K562 (cell line): ENCODE measurements around the gene CCSER2. TPM values are rescaled to one million over a fixed set of nuclear protein-coding genes. Genes with fewer than 3 reads are reported as not detected.

ENCODE experiments used
- CBX5 ChIP-seq: IDR thresholded peaks from 2 replicates; pipeline ENCODE4 v1.6.1; 2014; ENCODE audit warnings: low read depth, borderline replicate concordance
- CBX8 ChIP-seq: fragments of 200-600 bp; sonication (generic); IDR thresholded peaks from 2 replicates; pipeline ENCODE4 v1.6.1; 2012; ENCODE audit warnings: borderline replicate concordance, mixed run types, low read depth, mild to moderate bottlenecking, moderate library complexity, mixed read lengths, low read length, control low read depth, inconsistent platforms; ENCODE audit not compliant: poor library complexity, severe bottlenecking; ENCODE audit errors: extremely low read depth
- CHD7 ChIP-seq: fragments of 200-600 bp; sonication (generic); IDR thresholded peaks from one replicate; pipeline ENCODE4 v1.6.1; 2012; ENCODE audit warnings: mild to moderate bottlenecking, low read depth, low read length, inconsistent platforms
- CXXC5 ChIP-seq: fragments of 250-450 bp; sonication (Bioruptor Pico); IDR thresholded peaks from 2 replicates; pipeline ENCODE4 v1.8.0; 2022; ENCODE audit warnings: inconsistent platforms, mild to moderate bottlenecking, moderate library complexity
- FOSL1 ChIP-seq: fragments of 200-800 bp; sonication (Bioruptor generic); conservative IDR thresholded peaks from 2 replicates; pipeline ENCODE4 v1.6.1; 2016; ENCODE audit warnings: missing genetic modification characterization, missing compliant biosample characterization
- ILF3 ChIP-seq: fragments of 450-650 bp; IDR thresholded peaks from 2 replicates; pipeline ENCODE4 v1.6.1; 2018; ENCODE audit warnings: antibody characterized with exemption, mild to moderate bottlenecking, moderate library complexity, borderline replicate concordance
- NR2C2 ChIP-seq, 2 experiments: fragments of 200-800 bp in 1 of 2; sonication (Bioruptor generic) in 1 of 2; sonication (generic) in 1 of 2; formaldehyde crosslinking in 1 of 2; IDR thresholded peaks; 2 replicates each; pipeline versions ENCODE4 v1.6.1 to v1.8.0; 2016 to 2022; ENCODE audit warnings: mild to moderate bottlenecking in 1 of 2, missing compliant biosample characterization in 1 of 2, missing genetic modification characterization in 1 of 2, missing genetic modification reagents in 1 of 2
- RCOR1 ChIP-seq, 2 experiments: IDR thresholded peaks; 2 replicates each; pipeline ENCODE4 v1.6.1; 2012; ENCODE audit warnings: low read depth in 2 of 2, low read length in 2 of 2, borderline replicate concordance in 1 of 2, improper control_type of control experiment in 1 of 2
- SMC3 ChIP-seq: conservative IDR thresholded peaks from 2 replicates; pipeline ENCODE4 v1.6.1; 2011; ENCODE audit warnings: low read depth, low read length, improper control_type of control experiment; ENCODE audit not compliant: insufficient read depth
- U2AF1 ChIP-seq: fragments of 200-400 bp; formaldehyde crosslinking; optimal IDR thresholded peaks from 2 replicates; pipeline ENCODE3; 2017; ENCODE audit warnings: mild to moderate bottlenecking, low read depth, low read length, moderate library complexity
- ZBTB1 ChIP-seq: sonication (generic); formaldehyde crosslinking; IDR thresholded peaks from 2 replicates; pipeline ENCODE4 v1.8.1; 2023; ENCODE audit warnings: missing genetic modification reagents, low read depth, mild to moderate bottlenecking, borderline replicate concordance
- ZNF398 ChIP-seq: fragments of 250-450 bp; sonication (Bioruptor Pico); IDR thresholded peaks from 2 replicates; pipeline ENCODE4 v1.8.0; 2021; ENCODE audit warnings: moderate library complexity, mild to moderate bottlenecking, inconsistent platforms
- ZNF79 ChIP-seq: fragments of 250-450 bp; sonication (Bioruptor Pico); IDR thresholded peaks from 2 replicates; pipeline ENCODE4 v1.4.0; 2020; ENCODE audit warnings: low read depth, mild to moderate bottlenecking, moderate library complexity
- polyA plus RNA-seq, 8 experiments: library from polyadenylated mRNA; depleted of rRNA in 4 of 8; stranded (reverse) in 5 of 8; unstranded in 3 of 8; fragments of >200 nt; fragmentation: Nextera tagmentation in 2 of 8; fragmentation: Illumina TruSeq in 1 of 8; extraction: Ambion mirVana in 2 of 8; extraction: Trizol in 1 of 8; gene quantifications; 2 replicates each; pipeline versions ENCODE4 v1.2.1 to v1.2.3, GENCODE V29; 2011 to 2014; ENCODE audit warnings: inconsistent platforms in 1 of 8, missing spikeins in 1 of 8
- total RNA-seq, 7 experiments: library from RNA; depleted of rRNA in 6 of 7; stranded (reverse); fragments of >200 nt in 6 of 7; fragmentation: Illumina TruSeq in 2 of 7; extraction: Trizol in 2 of 7; gene quantifications; 2 replicates each; pipeline versions ENCODE4 v1.2.1 to v1.2.3, GENCODE V29; 2011 to 2021; ENCODE audit warnings: low replicate concordance in 1 of 7

Gene CCSER2
- total and polyA plus RNA-seq, 9 of the 15 experiments (the other 6 are each of a cell fraction or from before 2014, with no cell fraction given): 2.7 to 15.1 (median 9.7) TPM

GRCh38 chr10:84375011-84375410, 46.6 kb downstream of the CCSER2 start (continued):
- TF ChIP-seq CHD7 (no peak), ZNF79 (CRISPR knock-in tag) (no peak), ZNF398 (CRISPR knock-in tag) (no peak), ZBTB1 (CRISPR knock-in tag) (no peak), ILF3 (no peak), NR2C2 (CRISPR knock-in tag; IDR thresholded peaks at IDR 0.05) (no peak), NR2C2 (tag; IDR thresholded peaks at IDR 0.05) (no peak), U2AF1 (no peak), CBX5 (no peak), CBX8 (no peak), RCOR1 (IDR thresholded peaks at IDR 0.05; ENCODE audit: borderline replicate concordance in 1 of 2, low read depth in 2 of 2, low read length in 2 of 2) (0 out of 4 replicates have a peak, but pooled peaks of 1 of the 2 experiments have one; percentile 34), CXXC5 (CRISPR knock-in tag) (no peak), SMC3 (peak; percentile 81), FOSL1 (tag) (no peak)
